Spleen (tissue), 7 donors: ENCODE results near the gene CENPT.

Source experiments
- POLR2A ChIP-seq, 3 donors: fragments of 450-650 bp; IDR thresholded peaks; one replicate each; pipeline ENCODE4 v1.5.1; 2017; ENCODE audit warnings: antibody characterized with exemption in 3 of 3, mild to moderate bottlenecking in 1 of 3
- TF ChIP-seq, protein P1 (sequence below), 11 experiments: fragments of 200-600 bp in 7 of 11; fragments of 450-650 bp in 4 of 11; sonication (generic) in 4 of 11; IDR thresholded peaks in 8 of 11; conservative IDR thresholded peaks in 3 of 11; 1 replicate in 7 of 11; 2 replicates in 4 of 11; pipeline versions ENCODE4 v1.4.0 to v1.8.0; 2016 to 2021; ENCODE audit warnings: antibody characterized with exemption in 11 of 11, inconsistent platforms in 4 of 11, mild to moderate bottlenecking in 1 of 11
- donor health status: DM: no; HTN: no; CAD: no; lungs with moderate emphysema.
- donor health status: DM: no; HTN: no; CAD: no.
- donor health status: DM: no; HTN: no; CAD: no.

DNA sequence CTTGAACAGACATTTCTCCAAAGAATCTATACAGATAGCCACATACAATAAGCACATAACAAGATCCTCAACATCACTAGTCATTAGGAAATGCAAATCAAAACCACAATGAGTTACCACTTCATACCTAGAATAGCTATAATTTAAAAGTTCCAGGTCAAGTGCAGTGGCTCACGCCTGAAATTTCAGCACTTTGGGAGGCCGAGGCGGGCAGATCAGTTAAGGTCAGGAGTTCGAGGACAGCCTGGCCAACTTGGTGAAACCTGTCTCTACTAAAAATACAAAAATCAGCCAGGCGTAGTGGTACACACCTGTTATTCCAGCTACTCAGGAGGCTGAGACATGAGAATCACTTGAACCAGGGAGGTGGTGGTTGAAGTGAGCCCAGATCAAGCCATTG is 61.0 kb downstream of the CENPT start:
- TF ChIP-seq POLR2A (IDR thresholded peaks at IDR 0.05) = no peak
- TF ChIP-seq, protein P1, sequence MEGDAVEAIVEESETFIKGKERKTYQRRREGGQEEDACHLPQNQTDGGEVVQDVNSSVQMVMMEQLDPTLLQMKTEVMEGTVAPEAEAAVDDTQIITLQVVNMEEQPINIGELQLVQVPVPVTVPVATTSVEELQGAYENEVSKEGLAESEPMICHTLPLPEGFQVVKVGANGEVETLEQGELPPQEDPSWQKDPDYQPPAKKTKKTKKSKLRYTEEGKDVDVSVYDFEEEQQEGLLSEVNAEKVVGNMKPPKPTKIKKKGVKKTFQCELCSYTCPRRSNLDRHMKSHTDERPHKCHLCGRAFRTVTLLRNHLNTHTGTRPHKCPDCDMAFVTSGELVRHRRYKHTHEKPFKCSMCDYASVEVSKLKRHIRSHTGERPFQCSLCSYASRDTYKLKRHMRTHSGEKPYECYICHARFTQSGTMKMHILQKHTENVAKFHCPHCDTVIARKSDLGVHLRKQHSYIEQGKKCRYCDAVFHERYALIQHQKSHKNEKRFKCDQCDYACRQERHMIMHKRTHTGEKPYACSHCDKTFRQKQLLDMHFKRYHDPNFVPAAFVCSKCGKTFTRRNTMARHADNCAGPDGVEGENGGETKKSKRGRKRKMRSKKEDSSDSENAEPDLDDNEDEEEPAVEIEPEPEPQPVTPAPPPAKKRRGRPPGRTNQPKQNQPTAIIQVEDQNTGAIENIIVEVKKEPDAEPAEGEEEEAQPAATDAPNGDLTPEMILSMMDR (IDR thresholded peaks at IDR 0.05 in 8 of 11, conservative IDR thresholded peaks at IDR 0.05 in 3 of 11) = no peak
